COLO668 (cell line): ENCODE data around the gene XRRA1.
A peak's percentile ranks its signal among the peaks of the same experiment; 100 is the strongest.
"Not testable (repeated sequence)": the region's sequence is repeated elsewhere in the genome, so short reads cannot be mapped to it uniquely, and the experiment has no call there.

Source experiments
- DNase-seq: peaks from one replicate; lab custom pipeline; 2025; ENCODE audit not compliant: unreplicated experiment; lab: John Stamatoyannopoulos, UW

XRRA1 gene, protein sequence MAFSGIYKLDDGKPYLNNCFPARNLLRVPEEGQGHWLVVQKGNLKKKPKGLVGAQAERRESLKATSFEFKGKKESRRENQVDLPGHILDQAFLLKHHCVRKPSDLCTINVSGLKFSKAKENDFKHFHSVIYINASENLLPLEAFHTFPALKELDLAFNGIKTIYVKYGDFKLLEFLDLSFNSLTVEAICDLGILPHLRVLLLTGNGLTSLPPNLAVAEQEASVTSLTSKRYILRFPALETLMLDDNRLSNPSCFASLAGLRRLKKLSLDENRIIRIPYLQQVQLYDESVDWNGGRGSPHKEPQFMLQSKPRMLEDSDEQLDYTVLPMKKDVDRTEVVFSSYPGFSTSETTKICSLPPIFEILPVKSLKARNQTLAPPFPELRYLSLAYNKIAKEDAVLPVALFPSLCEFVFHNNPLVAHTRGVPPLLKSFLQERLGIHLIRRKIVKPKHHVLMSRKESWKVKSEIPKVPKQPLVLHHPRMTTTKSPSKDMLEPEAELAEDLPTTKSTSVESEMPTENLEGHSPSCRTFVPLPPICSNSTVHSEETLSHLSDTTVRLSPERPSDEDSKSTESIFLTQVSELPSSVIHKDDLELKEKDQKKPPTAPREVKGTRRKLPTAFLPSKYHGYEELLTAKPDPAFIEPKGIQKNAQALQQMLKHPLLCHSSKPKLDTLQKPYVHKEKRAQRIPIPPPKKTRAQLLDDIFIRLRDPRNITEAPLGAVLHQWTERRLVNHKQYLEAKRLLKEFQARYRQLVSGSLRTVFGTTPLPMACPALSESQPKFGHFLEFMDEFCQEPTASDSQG

DNA sequence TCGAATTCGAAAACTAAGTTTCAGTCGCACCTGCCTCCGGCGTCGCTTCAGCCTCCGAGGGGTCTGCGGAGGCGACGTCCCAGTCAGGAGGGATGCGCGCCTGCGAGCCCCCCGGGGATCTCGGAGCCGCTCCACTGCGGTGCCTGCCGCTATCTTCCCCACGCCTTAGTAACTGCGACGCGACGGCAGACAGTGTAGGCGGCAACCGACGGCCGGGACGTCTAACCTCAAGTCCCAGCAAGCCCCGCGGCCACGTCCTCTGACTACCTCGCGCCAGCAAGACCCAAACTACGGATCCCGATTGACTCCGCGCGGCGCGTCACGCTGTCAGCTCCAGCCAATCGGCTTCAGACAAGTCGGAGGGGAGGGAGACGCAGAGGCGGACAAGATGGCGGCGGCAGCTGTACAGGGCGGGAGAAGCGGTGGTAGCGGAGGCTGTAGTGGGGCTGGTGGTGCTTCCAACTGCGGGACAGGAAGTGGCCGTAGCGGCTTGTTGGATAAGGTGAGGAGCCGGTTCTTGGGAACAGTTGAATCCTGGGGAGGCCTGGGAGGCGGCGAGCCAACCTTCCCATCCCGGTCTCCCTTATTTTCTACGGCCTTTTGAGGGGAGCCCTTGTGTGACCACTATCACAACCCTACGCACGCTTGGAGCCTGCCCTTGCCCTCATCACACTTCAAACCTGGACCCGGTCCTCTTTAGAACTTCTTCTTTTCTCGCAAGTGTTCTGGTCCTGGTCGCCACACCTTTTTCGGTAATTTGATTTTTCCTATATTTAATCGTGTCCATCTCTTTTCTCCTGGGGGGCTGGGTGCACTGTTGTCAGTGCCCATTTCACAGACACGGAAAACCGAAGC lies at the start of gene XRRA1, which contains the start of gene SPCS2:
TSS of gene XRRA1 (minus strand) at position 194 of the 855 bp plus-strand sequence. CDS start 8,213 bp downstream, outside the sequence.
TSS of gene SPCS2 (plus strand) at position 369 of the 855 bp plus-strand sequence. CDS start at position 389, 20 bp downstream.
- DNase-seq, result peak; percentile 95

DNA sequence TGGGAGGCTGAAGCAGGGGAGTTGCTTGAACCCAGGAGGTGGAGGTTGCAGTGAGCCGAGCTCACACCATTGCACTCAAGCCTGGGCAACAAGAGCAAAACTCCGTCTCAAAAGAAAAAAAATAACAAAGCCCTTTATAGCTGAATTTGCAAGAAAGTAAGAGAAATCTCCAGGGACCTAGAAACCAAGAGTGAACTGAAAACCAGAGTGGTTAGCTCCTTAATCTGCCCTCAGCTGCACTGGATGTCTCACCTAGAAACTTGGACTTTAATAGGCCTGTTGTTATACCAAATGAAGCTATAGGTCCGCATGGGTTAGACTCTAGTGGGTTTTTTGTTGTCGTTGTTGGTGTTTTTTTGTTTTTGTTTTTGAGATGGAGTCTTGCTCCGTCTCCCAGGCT lies 44.0 kb upstream of the XRRA1 start:
- DNase-seq, result no peak

DNA sequence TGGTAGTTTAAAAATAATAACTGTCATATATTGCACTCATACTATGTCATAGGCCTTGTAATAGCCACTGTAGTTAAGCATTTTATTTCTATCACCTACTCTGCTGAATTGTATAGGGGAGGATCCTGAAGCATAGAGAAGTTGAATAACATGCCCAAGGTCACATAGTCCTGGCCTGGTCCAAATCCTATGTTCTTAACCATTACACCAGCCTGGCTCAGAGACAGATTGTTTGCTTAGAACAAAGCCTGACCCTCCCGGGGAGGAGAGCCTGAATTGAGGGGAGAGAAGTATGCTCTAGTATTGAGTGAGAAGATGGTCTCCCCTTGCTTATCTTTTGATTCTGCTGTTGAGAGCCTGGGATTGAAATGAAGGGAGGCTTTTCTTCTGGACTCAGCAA lies 42.0 kb upstream of the XRRA1 start:
- DNase-seq, result no peak

DNA sequence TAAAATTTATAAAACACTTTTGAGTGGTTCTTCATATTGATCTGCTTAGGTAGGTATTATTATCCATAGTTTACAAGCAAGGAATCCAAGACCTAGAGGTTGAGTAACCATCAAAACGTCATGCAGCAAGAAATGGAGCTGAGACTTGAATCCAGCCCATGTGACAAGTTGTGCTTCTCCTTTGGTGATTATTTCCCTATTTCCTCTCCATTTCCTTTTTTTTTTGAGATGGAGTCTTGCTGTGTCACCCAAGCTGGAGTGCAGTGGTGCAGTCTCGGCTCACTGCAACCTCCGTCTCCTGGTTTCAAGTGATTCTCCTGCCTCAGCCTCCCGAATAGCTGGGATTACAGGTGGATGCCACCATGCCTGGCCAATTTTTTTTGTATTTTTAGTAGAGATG lies 41.3 kb upstream of the XRRA1 start:
- not testable (repeated sequence) for DNase-seq

DNA sequence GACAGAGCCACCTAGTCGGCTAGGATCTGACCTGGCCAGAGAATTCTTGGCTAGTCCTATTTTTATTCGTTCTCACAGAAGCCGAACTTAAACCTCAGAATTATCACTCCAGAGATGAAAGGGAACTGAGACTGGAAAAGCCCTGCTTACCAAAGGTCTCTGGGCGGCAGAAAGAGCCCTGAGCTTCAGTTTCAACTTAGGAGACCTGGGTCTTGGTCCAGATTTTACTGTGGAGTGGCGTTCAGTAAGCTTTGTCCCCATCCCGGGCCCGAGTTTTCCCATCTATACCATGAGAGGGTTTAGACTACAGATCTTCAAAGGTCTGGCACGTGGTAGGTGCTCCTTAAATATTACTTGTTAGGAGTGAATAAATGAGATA lies 40.4 kb upstream of the XRRA1 start:
- no peak for DNase-seq

DNA sequence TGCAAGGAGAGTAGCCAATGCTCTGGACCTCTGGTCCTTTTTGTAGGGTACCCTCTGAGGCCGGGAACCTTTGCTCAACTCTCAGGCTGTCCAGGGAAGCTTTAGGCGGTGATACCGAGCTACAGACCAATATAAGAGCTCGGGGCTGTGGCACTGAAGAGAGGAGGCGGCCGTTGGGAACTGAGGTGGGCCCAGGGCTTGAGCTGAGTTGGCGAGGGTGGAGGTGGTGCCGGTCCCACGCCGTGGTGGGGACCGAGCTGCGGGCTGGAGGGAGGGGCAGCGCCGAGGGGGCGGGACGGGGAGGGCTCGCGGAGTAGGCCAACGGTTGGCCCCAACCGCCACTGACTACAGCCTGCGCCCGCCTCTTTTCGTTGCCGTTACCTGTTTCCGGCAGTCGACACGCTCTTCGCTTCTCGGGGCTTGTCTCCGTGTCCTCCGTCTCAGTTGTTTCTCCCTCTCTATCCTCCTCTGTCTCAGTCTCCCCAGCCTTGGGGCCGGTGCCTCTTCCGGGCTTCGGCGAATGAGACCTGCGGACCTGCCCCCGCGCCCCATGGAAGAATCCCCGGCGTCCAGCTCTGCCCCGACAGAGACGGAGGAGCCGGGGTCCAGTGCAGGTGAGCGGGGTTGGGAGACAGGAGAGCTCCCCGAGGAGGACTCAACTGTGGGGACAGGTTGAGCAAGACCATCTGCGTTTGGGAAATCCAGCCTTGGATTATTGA lies 39.8 kb upstream of the XRRA1 start, which contains the start of gene NEU3:
TSS of gene NEU3 (plus strand) at position 393 of the 719 bp plus-strand sequence. CDS start at position 521, 128 bp downstream.
- DNase-seq, result peak; percentile 63

DNA sequence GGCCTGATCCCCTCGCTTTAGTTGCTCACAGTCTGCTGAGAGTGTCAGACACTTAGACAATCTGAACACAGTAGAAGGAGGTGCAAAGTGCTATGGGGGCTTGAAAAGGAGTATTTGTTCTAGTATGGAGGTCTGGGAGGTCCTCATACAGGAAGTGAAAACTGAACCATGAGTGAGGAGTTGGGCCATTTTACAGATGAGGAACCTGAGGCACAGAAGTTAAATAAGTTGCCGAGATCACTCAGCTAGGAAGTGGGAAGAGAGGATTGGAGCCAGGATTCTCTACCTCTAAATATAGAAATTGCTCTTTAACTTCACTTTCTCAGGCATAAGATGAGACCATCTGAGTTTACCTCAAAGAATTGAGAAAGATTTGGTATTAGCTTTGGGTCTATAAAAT lies 35.8 kb upstream of the XRRA1 start:
- no peak for DNase-seq

DNA sequence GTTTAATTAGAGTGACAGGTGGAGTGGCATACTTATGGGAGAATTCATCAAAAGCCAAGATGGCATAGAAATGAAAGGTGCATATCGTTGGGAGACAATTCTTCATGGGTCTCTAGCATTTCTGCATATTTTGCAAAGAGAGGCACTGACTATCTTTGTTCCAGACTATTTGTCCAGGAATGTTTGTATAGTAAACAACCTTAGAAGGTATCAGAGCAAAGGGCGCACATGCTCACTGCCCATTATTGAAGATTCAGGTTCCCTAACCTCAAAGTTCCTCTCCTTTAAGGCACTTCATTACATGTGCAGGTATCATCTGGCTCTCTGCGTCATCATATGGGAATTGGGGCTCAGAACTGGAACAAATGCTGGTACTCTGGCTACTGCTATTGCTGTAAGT lies 35.2 kb upstream of the XRRA1 start:
- DNase-seq, result no peak

DNA sequence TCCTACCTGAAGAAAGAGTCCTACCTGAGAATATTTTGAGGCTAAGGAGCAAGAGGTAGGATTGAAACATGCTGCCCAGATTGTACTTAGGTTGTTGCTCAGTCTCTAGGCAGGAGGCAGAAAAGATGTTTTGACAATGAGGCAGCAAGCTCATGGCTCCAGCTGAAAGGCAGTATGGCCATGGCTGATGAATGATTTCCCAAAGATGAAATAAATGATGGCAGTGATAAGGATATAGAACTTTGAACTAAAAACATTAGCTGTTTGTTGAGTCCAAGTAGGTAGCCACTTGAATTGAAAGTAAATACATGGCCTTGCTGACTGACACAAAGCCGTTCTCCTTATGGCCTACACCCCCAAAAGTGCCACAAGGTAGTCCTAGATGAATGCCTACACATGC lies 33.0 kb upstream of the XRRA1 start:
- no peak for DNase-seq

DNA sequence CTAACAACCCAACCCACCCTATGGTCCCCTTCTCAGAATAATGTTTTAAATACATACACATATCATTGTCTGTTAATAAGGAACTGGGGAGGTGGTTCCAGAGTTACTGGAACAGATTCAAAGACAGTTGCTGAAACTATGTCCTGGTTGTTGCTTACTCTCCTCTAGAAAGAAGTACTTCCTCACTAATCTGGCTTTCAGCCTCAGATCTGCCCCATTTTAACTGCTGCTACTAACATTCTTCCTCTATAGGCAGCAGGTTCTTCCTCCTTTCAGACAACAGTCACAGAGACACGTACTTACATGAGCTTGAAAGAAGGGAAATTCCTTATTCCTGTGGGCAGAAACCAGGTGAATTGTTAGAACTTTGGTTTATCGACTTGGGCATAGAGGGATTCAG lies 31.7 kb upstream of the XRRA1 start:
- DNase-seq, result no peak

DNA sequence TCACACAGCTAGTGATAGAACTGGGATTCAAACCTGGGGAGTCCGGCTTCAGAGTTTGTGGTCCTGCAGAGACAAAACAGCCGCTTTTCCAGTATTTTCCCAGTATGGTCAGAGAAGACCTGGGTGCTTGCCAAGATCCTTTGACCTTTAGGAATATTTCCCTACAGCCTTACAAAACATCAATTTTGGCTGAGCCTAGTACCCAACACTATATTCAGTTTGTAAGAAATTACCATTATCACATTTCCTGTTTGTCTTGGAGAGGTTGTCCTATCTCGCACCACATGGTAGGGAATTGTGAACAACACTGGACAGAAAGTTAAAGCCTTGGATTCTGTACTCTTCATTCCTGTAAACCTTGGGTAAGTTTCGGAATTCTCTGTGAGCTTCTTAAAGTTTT lies 29.1 kb upstream of the XRRA1 start:
- DNase-seq, result no peak

DNA sequence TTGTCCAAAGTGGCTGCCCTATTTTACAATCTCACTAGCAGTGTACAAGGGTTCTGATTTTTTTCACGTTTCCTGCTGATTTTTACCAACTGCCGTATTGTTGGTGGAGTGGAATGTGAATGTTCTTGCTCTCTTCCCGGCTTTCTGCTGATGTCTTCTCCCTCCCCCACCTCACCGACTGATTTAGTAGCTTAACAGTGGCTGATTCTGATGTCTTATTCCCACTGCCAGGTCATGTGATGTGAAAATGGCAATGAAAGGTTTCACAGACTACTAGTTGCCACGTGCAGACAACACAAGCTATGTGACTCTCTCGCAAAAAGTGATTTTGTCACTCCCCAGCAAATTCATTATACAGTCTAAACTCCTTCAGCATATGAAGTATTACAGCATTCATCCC lies 22.5 kb upstream of the XRRA1 start:
- no peak for DNase-seq

DNA sequence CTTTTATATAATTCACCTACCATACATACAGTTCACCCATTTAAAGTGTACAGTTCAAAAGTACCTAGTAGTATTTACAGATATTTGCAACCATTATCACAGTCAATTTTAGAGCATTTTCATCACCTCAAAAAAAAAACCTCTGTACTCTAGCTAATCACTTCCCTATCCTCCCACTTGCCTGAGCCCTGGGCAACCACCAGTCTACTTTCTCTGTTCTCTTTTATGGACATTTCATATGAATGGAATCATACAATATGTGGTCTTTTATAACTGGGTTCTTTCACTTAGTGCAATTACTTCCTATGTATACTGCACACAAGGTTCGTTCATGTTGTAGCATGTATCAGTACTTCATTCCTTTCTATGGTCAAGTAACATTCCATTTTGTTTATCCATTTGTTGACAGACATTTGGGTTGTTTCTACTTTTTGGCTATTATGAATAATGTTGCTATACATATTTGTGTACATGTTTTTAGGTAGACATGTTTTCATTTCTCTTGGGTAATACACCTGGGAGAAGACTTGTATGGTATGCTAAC lies 22.0 kb upstream of the XRRA1 start:
- no peak for DNase-seq

DNA sequence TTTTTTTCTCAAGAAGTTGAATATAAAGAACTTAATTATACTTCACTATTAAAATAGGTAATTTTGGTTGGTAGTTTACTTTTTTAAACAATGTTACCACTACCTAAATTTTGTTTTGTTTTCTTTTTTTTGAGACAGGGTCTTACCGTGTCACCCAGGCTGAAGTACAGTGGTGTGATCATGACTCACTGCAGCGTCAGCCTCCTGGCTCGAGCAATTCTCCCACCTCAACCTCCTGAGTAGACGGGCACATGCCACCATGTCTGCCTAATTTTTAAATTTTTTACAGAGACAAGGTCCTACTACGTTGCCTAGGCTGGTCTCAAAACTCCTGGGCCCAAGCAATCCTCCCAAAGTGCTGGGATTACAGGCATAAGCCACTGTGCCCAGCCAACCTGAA lies 17.8 kb upstream of the XRRA1 start:
- DNase-seq, result no peak

DNA sequence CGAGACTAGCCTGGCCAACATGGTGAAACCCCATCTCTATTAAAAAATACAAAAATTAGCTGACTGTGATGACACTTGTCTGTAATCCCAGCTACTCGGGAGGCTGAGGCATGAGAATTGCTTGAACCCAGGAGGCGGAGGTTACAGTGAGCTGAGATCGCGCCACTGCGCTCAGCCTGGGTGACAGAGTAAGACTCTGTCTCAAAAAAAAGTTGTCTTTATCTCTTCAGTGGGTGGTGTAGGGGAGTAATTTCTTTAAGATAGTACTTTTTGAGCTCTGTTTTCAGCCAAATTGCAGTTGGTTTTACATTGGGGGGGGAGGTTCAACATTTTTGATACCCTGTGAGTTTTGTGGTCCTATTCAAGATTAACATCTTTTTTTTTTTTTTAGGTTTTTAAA lies 11.2 kb upstream of the XRRA1 start:
- not testable (repeated sequence) for DNase-seq

DNA sequence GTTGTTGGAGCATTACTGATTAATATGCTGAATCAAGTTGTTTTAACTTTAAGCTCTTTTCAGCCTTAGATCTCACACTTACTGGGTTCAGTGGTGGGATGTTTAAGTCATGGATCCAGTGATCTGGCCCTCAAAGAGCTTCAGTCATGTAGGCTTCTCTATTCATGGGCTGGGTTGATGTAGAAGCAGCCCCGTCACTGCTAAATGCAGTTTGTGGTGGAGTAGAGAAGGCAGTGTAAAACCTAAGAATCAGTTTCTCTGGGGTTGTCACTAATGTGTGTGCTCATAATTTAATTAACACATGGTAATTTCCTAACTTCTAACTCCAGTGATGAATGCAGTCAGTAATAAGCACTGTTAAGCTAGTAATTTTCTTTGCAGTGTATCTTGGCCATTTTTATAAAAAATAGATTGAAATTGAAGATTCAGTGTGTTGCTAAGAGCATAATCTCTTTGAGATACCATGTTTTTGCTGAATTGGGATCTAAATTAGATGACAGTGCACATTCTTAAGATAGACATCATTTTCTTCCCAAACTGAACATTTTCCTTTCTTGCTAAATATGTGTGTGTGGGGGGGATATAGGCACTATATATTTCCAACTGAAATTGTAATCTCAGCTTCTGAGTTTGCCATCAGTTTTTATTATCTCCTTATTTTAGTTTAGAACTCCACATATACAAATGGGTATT lies 9.2 kb upstream of the XRRA1 start:
- no peak for DNase-seq

DNA sequence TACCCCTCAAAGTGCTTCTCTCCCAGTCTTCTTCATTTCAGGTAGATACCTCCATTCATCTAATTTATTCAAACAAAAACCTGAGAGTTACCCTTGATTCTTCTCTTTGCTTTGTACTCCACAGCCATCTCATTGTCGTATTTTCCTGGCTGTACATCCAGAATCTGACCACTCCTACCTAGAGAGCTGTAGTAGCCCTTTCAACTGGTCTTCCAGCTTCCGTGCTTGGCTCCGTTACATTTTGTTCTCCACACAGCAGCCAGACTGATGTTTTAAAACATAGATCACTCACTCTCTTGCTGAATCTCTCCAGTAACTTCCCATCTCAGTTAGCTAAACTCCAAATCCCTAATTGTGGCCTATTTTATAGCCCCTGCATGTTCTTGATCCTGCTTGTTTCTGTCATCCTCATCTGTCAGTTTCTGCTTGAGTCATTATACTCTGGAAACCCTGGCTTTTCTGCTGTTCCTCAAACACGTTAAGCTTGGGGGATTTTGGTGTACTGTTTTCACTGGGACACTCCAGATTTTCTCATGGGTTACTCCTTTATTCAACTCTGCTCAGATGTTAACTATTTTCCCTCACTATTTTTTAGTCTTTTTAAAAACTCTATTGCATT lies 7.6 kb upstream of the XRRA1 start:
- DNase-seq, result no peak

DNA sequence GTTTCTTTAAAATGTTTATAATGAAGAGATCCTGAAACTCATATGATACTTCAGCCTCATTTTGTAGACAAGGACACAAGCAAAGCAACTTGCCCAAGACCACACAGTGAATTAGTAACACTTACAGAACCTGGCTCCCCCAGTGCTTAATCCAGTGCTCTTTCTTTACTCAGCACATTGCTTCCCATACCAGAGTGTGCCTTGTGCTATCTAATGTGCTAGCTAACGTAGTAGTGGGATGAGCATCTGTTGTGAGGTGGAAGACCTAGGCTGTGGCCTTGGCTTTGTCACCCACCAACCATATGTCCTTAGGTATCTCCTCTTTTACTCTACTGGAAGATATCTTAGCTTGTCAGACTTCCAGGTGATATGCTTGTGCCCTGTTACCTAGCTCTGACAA lies 5.3 kb upstream of the XRRA1 start:
- no peak for DNase-seq

DNA sequence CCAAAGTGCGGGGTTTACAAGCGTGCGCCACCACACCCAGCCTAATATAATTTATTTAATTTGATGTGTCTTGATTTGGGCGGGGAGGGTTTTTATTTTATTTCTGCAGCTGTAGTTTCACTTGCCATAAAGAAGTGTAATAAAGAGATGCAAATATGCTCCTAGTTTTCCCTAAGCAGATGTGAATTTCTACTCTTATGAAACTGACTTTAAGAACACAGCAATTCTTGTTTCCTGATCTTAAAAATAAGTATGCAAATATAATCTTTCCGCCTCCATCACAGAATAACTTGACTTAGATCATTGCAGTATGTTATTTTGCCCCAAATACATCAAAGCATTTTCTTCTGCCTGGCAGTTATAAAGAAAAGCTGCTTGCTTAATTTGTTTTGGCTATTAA lies 4.6 kb upstream of the XRRA1 start:
- DNase-seq, result no peak
